PC-3 (cell line): ENCODE results near the gene MAP2K5. TPM values are rescaled to one million over a fixed set of nuclear protein-coding genes. Genes with fewer than 3 reads are reported as not detected.

Source experiments
- ATAC-seq: fragments of 200-7000 bp; cut with Tn5 transposase; 2 replicates; pipeline ENCODE4 v1.9.1; 2020; ENCODE audit warnings: mild to moderate bottlenecking, moderate library complexity
- BruUV-seq: library from RNA; stranded (reverse); fragments of 400-500 nt; replicated peaks from 2 replicates; lab custom pipeline; 2021; lab: Mats Ljungman, UMichigan
- CTCF ChIA-PET: fragments of 300-600 bp; sonication (Branson Sonifier 250); formaldehyde crosslinking; loops from one replicate; lab custom pipeline; 2022; ENCODE audit warnings: antibody characterized with exemption; lab: Charles Lee
- POLR2A ChIA-PET: fragments of 300-600 bp; sonication (Branson Sonifier 250); formaldehyde crosslinking; loops from one replicate; lab custom pipeline; 2022; ENCODE audit warnings: antibody characterized with exemption; ENCODE audit not compliant: unreplicated experiment; lab: Charles Lee
- DNase-seq: peaks from one replicate; pipeline ENCODE4 v3.0.0-alpha.2; 2015
- H2AFZ ChIP-seq: fragments of 300-600 bp; sonication (generic); 2 replicates; pipeline ENCODE4 v1.6.0; 2016; ENCODE audit warnings: antibody characterized with exemption, low read length
- H3F3A ChIP-seq: fragments of 300-600 bp; sonication (generic); one replicate; pipeline ENCODE4 v1.6.0; 2017; ENCODE audit warnings: antibody characterized with exemption, low read length, control low read depth, mild to moderate bottlenecking; ENCODE audit not compliant: unreplicated experiment
- H3K27ac ChIP-seq: fragments of 300-600 bp; sonication (generic); 2 replicates; pipeline ENCODE4 v1.5.1; 2016; ENCODE audit warnings: mild to moderate bottlenecking, low read length
- H3K27me3 ChIP-seq: fragments of 300-600 bp; sonication (generic); 2 replicates; pipeline ENCODE4 v1.6.1; 2016; ENCODE audit warnings: low read length, mixed read lengths
- H3K36me3 ChIP-seq: fragments of 300-600 bp; sonication (generic); 2 replicates; pipeline ENCODE4 v1.6.1; 2016; ENCODE audit warnings: low read depth, mixed run types, low read length, mixed read lengths
- H3K4me1 ChIP-seq: fragments of 300-600 bp; sonication (generic); 2 replicates; pipeline ENCODE4 v1.5.1; 2016; ENCODE audit warnings: low read length; ENCODE audit not compliant: insufficient read depth
- H3K4me2 ChIP-seq: fragments of 300-600 bp; sonication (generic); 2 replicates; pipeline ENCODE4 v1.6.0; 2016; ENCODE audit warnings: low read length
- H3K4me3 ChIP-seq: fragments of 300-600 bp; sonication (generic); 2 replicates; pipeline ENCODE4 v1.5.1; 2016; ENCODE audit warnings: mild to moderate bottlenecking, low read length, mixed read lengths
- H3K79me2 ChIP-seq: fragments of 300-600 bp; sonication (generic); 2 replicates; pipeline ENCODE4 v1.6.1; 2017; ENCODE audit warnings: low read length, mixed read lengths
- H3K9ac ChIP-seq: fragments of 300-600 bp; sonication (generic); 2 replicates; pipeline ENCODE4 v1.6.0; 2016; ENCODE audit warnings: mild to moderate bottlenecking, low read length
- H3K9me2 ChIP-seq: fragments of 300-600 bp; sonication (generic); replicated peaks from 2 replicates; pipeline ENCODE4 v1.6.1; 2016; ENCODE audit warnings: mixed run types, low read length, mixed read lengths
- H3K9me3 ChIP-seq: fragments of 300-600 bp; sonication (generic); 2 replicates; pipeline ENCODE4 v1.6.1; 2016; ENCODE audit warnings: low read length, mixed read lengths
- H4K20me1 ChIP-seq: fragments of 300-600 bp; sonication (generic); 2 replicates; pipeline ENCODE4 v1.6.1; 2016; ENCODE audit warnings: low read length, mixed read lengths
- EZH2 ChIP-seq: fragments of 300-600 bp; sonication (generic); IDR thresholded peaks from one replicate; pipeline ENCODE4 v1.6.1; 2017; ENCODE audit warnings: antibody characterized with exemption, mild to moderate bottlenecking, low read length; ENCODE audit not compliant: unreplicated experiment
- EZH2phosphoT487 ChIP-seq: fragments of 300-600 bp; sonication (generic); IDR thresholded peaks from 2 replicates; pipeline ENCODE4 v1.6.1; 2018; ENCODE audit warnings: mild to moderate bottlenecking, antibody characterized with exemption, low read length, borderline replicate concordance
- intact Hi-C: fragments of 100-400 bp; cut with micrococcal nuclease; formaldehyde crosslinking; loops from 2 replicates; pipeline ENCODE4 v1.9.0; 2023
- total RNA-seq: library from RNA; depleted of rRNA; stranded (reverse); fragments of >200 nt; gene quantifications from 2 replicates; pipeline ENCODE4 v1.2.3, GENCODE V29; 2014
- TF ChIP-seq, protein P1 (sequence below): fragments of 300-600 bp; sonication (generic); conservative IDR thresholded peaks from 2 replicates; pipeline ENCODE4 v1.5.1; 2017; ENCODE audit warnings: antibody characterized with exemption, low read depth, mild to moderate bottlenecking, low read length

The MAP2K5 gene
- total RNA-seq, 1 experiment from 2014 or later: 5.5 TPM

GRCh38 chr15:67736810-67737209 is 194.3 kb downstream of the MAP2K5 start:
- H3K9ac ChIP-seq: no peak overlapping the region
- TF ChIP-seq, protein P1, sequence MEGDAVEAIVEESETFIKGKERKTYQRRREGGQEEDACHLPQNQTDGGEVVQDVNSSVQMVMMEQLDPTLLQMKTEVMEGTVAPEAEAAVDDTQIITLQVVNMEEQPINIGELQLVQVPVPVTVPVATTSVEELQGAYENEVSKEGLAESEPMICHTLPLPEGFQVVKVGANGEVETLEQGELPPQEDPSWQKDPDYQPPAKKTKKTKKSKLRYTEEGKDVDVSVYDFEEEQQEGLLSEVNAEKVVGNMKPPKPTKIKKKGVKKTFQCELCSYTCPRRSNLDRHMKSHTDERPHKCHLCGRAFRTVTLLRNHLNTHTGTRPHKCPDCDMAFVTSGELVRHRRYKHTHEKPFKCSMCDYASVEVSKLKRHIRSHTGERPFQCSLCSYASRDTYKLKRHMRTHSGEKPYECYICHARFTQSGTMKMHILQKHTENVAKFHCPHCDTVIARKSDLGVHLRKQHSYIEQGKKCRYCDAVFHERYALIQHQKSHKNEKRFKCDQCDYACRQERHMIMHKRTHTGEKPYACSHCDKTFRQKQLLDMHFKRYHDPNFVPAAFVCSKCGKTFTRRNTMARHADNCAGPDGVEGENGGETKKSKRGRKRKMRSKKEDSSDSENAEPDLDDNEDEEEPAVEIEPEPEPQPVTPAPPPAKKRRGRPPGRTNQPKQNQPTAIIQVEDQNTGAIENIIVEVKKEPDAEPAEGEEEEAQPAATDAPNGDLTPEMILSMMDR: no peak
- TF ChIP-seq EZH2phosphoT487 (no peak), EZH2 (no peak)
- H3K9me2 ChIP-seq: no peaks in the 10 kb centered on the region
- no peak overlapping the region for H3K27ac ChIP-seq
- H3K27me3 ChIP-seq: no peaks in the 10 kb centered on the region
- DNase-seq: no peak
- no peaks in the 10 kb centered on the region for H3K9me3 ChIP-seq
- H3F3A ChIP-seq: no peaks in the 10 kb centered on the region
- H3K79me2 ChIP-seq: no peaks in the 10 kb centered on the region
- H4K20me1 ChIP-seq: no peaks in the 10 kb centered on the region
- CTCF ChIA-PET: no interaction called here
- no peak for ATAC-seq
- H2AFZ ChIP-seq: no peak overlapping the region
- no peaks in the 10 kb centered on the region for H3K4me1 ChIP-seq
- no peak overlapping the region for H3K4me3 ChIP-seq
- POLR2A ChIA-PET: no interaction called here
- BruUV-seq: no TSS peak
- no peaks in the 10 kb centered on the region for H3K36me3 ChIP-seq
- no peak overlapping the region for H3K4me2 ChIP-seq
- intact Hi-C loops: no loop called here

- CTCF ChIA-PET: no interaction called here
- no peak overlapping the region for H2AFZ ChIP-seq
- no peaks in the 10 kb centered on the region for H3K9me3 ChIP-seq
- H4K20me1 ChIP-seq: no peaks in the 10 kb centered on the region
- TF ChIP-seq, protein P1: no peak
- no peak for TF ChIP-seq EZH2phosphoT487
- TF ChIP-seq EZH2: no peak
- ATAC-seq (no peak), DNase-seq (no peak)
- H3K27ac ChIP-seq: no peak overlapping the region
- H3K9ac ChIP-seq: no peak overlapping the region
- H3K36me3 ChIP-seq: no peaks in the 10 kb centered on the region
- H3K4me1 ChIP-seq: no peaks in the 10 kb centered on the region
- no peak overlapping the region for H3K4me3 ChIP-seq
- intact Hi-C loops: no loop called here
- H3K79me2 ChIP-seq: no peaks in the 10 kb centered on the region
- no peak overlapping the region for H3K4me2 ChIP-seq
- H3K9me2 ChIP-seq: no peaks in the 10 kb centered on the region
- H3F3A ChIP-seq: no peaks in the 10 kb centered on the region
- no peaks in the 10 kb centered on the region for H3K27me3 ChIP-seq
- POLR2A ChIA-PET: interaction anchor here (0.6 kb wide), 1 partner anchor 52 kb away, joined by 5 read pairs; no protein-coding TSS in a partner anchor
- no TSS peak for BruUV-seq
These were observed 195.6 kb downstream of the MAP2K5 start for GRCh38 chr15:67738056-67738455.

DNA sequence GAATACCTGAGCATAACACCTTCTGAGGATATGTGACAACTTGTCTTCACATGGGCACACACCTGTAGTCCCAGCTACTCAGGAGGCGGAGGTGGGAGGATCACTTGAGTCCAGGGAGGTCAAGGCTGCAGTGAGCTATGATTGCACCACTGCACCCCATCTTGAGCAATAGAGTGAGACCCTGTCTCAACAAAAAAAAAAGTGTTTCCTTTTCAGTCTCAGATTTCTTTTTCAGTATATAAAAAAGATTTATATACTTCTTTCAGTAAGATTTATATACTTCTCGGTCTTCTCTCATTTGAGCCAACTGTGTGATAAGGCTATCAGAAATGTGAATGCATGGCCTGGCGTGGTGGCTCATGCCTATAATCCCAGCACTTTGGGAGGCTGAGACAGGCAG is 197.9 kb downstream of the MAP2K5 start:
- POLR2A ChIA-PET: no interaction called here
- TF ChIP-seq, protein P1: no peak
- Histone ChIP-seq H3K9me2 (no peaks in the 10 kb centered on the region), H3K4me1 (no peaks in the 10 kb centered on the region), H3K27ac (no peak overlapping the region), H2AFZ (no peak overlapping the region), H3K9ac (no peak overlapping the region), H3K79me2 (no peaks in the 10 kb centered on the region), H3K27me3 (no peaks in the 10 kb centered on the region), H3K9me3 (no peaks in the 10 kb centered on the region), H3K4me2 (no peak overlapping the region), H4K20me1 (no peaks in the 10 kb centered on the region), H3K36me3 (no peaks in the 10 kb centered on the region), H3K4me3 (no peak overlapping the region), H3F3A (no peaks in the 10 kb centered on the region)
- CTCF ChIA-PET: no interaction called here
- BruUV-seq: no TSS peak
- intact Hi-C loops: no loop called here
- DNase-seq (no peak), ATAC-seq (no peak)
